ENCODE results near the gene TIMM13.
"Not testable (repeated sequence)": the region's sequence is repeated elsewhere in the genome, so short reads cannot be mapped to it uniquely, and the experiment has no call there.

The TIMM13 gene

GRCh38 chr19:2420490-2420889 is 6.9 kb downstream of the TIMM13 start:
- no peak for DNase-seq (ENCODE audit: extremely low read depth, low read depth)
- TF ChIP-seq, protein P1, sequence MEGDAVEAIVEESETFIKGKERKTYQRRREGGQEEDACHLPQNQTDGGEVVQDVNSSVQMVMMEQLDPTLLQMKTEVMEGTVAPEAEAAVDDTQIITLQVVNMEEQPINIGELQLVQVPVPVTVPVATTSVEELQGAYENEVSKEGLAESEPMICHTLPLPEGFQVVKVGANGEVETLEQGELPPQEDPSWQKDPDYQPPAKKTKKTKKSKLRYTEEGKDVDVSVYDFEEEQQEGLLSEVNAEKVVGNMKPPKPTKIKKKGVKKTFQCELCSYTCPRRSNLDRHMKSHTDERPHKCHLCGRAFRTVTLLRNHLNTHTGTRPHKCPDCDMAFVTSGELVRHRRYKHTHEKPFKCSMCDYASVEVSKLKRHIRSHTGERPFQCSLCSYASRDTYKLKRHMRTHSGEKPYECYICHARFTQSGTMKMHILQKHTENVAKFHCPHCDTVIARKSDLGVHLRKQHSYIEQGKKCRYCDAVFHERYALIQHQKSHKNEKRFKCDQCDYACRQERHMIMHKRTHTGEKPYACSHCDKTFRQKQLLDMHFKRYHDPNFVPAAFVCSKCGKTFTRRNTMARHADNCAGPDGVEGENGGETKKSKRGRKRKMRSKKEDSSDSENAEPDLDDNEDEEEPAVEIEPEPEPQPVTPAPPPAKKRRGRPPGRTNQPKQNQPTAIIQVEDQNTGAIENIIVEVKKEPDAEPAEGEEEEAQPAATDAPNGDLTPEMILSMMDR (IDR thresholded peaks at IDR 0.05; ENCODE audit: low read depth, low read length, missing control alignments): no peak

GRCh38 chr19:2419754-2420153 is 7.6 kb downstream of the TIMM13 start:
- H3K4me3 ChIP-seq (replicated peaks; ENCODE audit: low read depth, low read length): no peak overlapping the region
- TF ChIP-seq, protein P1 (IDR thresholded peaks at IDR 0.05; ENCODE audit: low read depth, low read length, missing control alignments): no peak
- DNase-seq (ENCODE audit: extremely low read depth, low read depth): no peak

More at GRCh38 chr19:2420490-2420889, 6.9 kb downstream of the TIMM13 start:
- H3K4me3 ChIP-seq (replicated peaks; ENCODE audit: low read depth, low read length): no peak overlapping the region

- DNase-seq (ENCODE audit: extremely low read depth, low read depth): no peak
- H3K4me3 ChIP-seq (replicated peaks; ENCODE audit: low read depth, low read length): no peak overlapping the region
- TF ChIP-seq, protein P1 (IDR thresholded peaks at IDR 0.05; ENCODE audit: low read depth, low read length, missing control alignments): no peak
These were observed 9.4 kb downstream of the TIMM13 start for GRCh38 chr19:2417881-2418406.

DNA sequence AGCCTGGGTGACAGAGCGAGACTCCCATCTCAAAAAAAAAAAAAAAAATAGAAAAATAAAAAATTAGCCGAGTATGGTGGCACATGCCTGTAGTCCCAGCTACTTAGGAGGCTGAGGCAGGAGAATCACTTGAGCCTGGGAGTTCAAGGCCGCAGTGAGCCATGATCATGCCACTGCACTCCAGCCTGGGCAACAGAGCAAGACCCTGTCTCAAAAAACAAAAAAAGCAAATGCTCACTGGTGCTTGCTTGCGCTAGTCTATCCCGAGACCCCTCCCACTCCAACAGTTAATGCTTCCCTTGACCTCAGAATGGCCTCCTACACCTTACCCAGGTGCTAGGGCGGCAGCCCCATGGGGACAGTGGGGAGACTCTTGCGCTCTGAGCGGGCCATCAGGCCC is 9.9 kb downstream of the TIMM13 start:
- H3K4me3 ChIP-seq (replicated peaks; ENCODE audit: low read depth, low read length); DNase-seq (ENCODE audit: extremely low read depth, low read depth): not testable (repeated sequence)

DNA sequence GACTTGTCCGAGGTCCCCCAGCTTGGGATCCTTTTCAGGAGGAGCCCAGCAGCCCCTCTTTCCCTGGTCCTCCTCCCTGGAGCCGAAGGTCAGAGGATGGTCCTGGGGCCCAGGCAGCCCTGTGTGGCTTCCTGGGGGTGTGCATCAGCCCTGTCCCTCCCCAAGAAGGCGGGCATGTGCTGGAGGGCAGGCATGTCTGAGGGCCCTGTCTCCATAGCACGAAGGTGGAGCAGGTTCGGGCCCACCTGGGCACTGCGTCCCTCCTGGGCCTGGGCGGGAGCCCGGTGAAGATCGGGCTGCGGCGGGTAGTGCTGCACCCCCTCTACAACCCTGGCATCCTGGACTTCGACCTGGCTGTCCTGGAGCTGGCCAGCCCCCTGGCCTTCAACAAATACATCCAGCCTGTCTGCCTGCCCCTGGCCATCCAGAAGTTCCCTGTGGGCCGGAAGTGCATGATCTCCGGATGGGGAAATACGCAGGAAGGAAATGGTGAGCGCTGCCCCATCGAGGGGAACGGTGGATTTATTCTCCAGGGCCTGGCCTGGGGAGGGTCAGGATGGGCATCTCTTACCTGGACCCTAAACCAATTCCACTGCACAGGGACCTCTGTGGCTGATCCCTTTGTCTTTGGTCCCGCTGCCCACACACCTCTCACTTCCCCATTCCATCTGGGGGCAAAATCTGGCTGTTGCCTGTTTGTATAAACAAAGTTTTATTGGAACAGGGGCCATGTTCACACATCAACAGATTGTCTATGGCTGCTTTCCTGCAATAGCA is 10.9 kb downstream of the TIMM13 start:
- TF ChIP-seq, protein P1 (IDR thresholded peaks at IDR 0.05; ENCODE audit: low read depth, low read length, missing control alignments): no peak
- no peak overlapping the region for H3K4me3 ChIP-seq (replicated peaks; ENCODE audit: low read depth, low read length)
- DNase-seq (ENCODE audit: extremely low read depth, low read depth): no peak

DNA sequence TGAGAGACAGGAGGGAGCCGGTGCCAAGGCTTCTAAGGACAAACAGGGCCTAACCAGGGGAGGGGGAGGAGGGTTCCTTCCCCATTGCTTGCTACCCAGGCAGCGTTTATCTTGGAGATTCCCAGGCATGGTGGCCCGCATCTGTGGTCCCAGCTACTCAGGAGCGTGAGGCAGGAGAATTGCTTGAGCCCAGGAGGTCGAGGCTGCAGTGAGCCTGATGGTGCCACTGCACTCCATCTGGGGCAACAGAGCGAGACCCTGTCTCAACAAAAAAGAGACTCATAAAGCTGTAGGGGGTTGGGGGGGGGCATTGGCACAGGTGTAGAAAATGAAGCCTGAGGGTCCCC is 11.4 kb downstream of the TIMM13 start:
- no peak overlapping the region for H3K4me3 ChIP-seq (replicated peaks; ENCODE audit: low read depth, low read length)
- TF ChIP-seq, protein P1 (IDR thresholded peaks at IDR 0.05; ENCODE audit: low read depth, low read length, missing control alignments): no peak
- DNase-seq (ENCODE audit: extremely low read depth, low read depth): no peak

GRCh38 chr19:2415281-2415972 is 12.0 kb downstream of the TIMM13 start:
- TF ChIP-seq, protein P1 (IDR thresholded peaks at IDR 0.05; ENCODE audit: low read depth, low read length, missing control alignments): no peak
- DNase-seq (ENCODE audit: extremely low read depth, low read depth): no peak
- no peak overlapping the region for H3K4me3 ChIP-seq (replicated peaks; ENCODE audit: low read depth, low read length)
